H1 (cell line): Measurements from ENCODE around the gene ZNF316. TPM values are rescaled to one million over a fixed set of nuclear protein-coding genes. Genes with fewer than 3 reads are reported as not detected.

ENCODE experiments used
- BACH1 ChIP-seq: IDR thresholded peaks from 2 replicates; pipeline ENCODE4 v1.6.1; 2012; ENCODE audit warnings: low read length, improper control_type of control experiment
- CBX5 ChIP-seq: fragments of 300-800, 300-1000 bp; sonication (generic); IDR thresholded peaks from 2 replicates; pipeline ENCODE4 v1.7.1; 2016; ENCODE audit warnings: antibody characterized with exemption, low read length, low read depth
- GTF2F1 ChIP-seq: IDR thresholded peaks from 2 replicates; pipeline ENCODE4 v1.6.1; 2012; ENCODE audit warnings: low read depth, low read length, improper control_type of control experiment, borderline replicate concordance
- JUN ChIP-seq: IDR thresholded peaks from 2 replicates; pipeline ENCODE4 v1.6.1; 2011; ENCODE audit warnings: low read depth, mild to moderate bottlenecking, improper control_type of control experiment, low read length
- JUND ChIP-seq: IDR thresholded peaks from 2 replicates; pipeline ENCODE4 v1.6.1; 2011; ENCODE audit warnings: mild to moderate bottlenecking, improper control_type of control experiment, low read length
- KDM1A ChIP-seq: fragments of 200-600, 300-600 bp; sonication (generic); IDR thresholded peaks from 2 replicates; pipeline ENCODE4 v1.7.1; 2016; ENCODE audit warnings: mild to moderate bottlenecking, low read length, borderline replicate concordance
- KDM4A ChIP-seq: IDR thresholded peaks from one replicate; pipeline ENCODE4 v1.7.1; 2012; ENCODE audit warnings: low read depth, mild to moderate bottlenecking, moderate library complexity, low read length, inconsistent platforms; ENCODE audit not compliant: severe bottlenecking
- KDM5A ChIP-seq: fragments of 200-600 bp; IDR thresholded peaks from 2 replicates; pipeline ENCODE4 v1.7.1; 2012; ENCODE audit warnings: mild to moderate bottlenecking, low read length, inconsistent platforms, mixed read lengths
- POU5F1 ChIP-seq: IDR thresholded peaks from 2 replicates; pipeline ENCODE4 v1.6.1; 2011; ENCODE audit warnings: low read depth, mild to moderate bottlenecking, low read length, moderate library complexity
- RBBP5 ChIP-seq: IDR thresholded peaks from 2 replicates; pipeline ENCODE4 v1.7.1; 2012; ENCODE audit warnings: low read depth, mild to moderate bottlenecking, inconsistent platforms, low read length, moderate library complexity, borderline replicate concordance
- RNF2 ChIP-seq: fragments of 200-900, 300-1000 bp; sonication (generic); IDR thresholded peaks from 2 replicates; pipeline ENCODE4 v1.7.1; 2016; ENCODE audit warnings: borderline replicate concordance, low read depth, mild to moderate bottlenecking, antibody characterized with exemption, low read length; ENCODE audit not compliant: poor library complexity, severe bottlenecking; ENCODE audit errors: missing control alignments
- SIN3A ChIP-seq, 2 experiments: IDR thresholded peaks in 1 of 2; conservative IDR thresholded peaks in 1 of 2; 2 replicates each; pipeline ENCODE4 v1.6.1; 2011 to 2012; ENCODE audit warnings: low read length in 2 of 2, improper control_type of control experiment in 1 of 2, low read depth in 1 of 2, mild to moderate bottlenecking in 1 of 2
- TCF12 ChIP-seq: IDR thresholded peaks from 2 replicates; pipeline ENCODE4 v1.6.1; 2011; ENCODE audit warnings: low read depth, mild to moderate bottlenecking, low read length
- ZNF274 ChIP-seq: IDR thresholded peaks from 2 replicates; pipeline ENCODE4 v1.7.0; 2012; ENCODE audit warnings: low read length, borderline replicate concordance; ENCODE audit errors: extremely low read depth
- polyA plus RNA-seq, 7 experiments: library from polyadenylated mRNA; depleted of rRNA in 3 of 7; stranded (reverse) in 5 of 7; unstranded in 2 of 7; fragments of >200 nt in 5 of 7; fragments of 200-250 nt in 2 of 7; gene quantifications; 1 replicate in 5 of 7; 2 replicates in 1 of 7; 4 replicates in 1 of 7; pipeline versions ENCODE4 v1.2.1 to v1.2.3, GENCODE V29; 2011 to 2013; ENCODE audit warnings: missing spikeins in 2 of 7, mixed read lengths in 2 of 7
- total RNA-seq: library from RNA; stranded (reverse); fragmentation: NEBNext Ultra II Directional; extraction: Animal tissue kit (Norgen Biotek cat#: 25700); gene quantifications from 2 replicates; pipeline ENCODE4 v1.2.1, GENCODE V29; 2021
- TF ChIP-seq, protein P1 (sequence below): IDR thresholded peaks from 2 replicates; pipeline ENCODE4 v1.6.1; 2012; ENCODE audit warnings: low read length, inconsistent platforms
- TF ChIP-seq, protein P2 (sequence below), 3 experiments: IDR thresholded peaks; 1 replicate in 2 of 3; 2 replicates in 1 of 3; pipeline versions ENCODE4 v1.5.1 to v1.6.1; 2011; ENCODE audit warnings: low read length in 3 of 3, mild to moderate bottlenecking in 3 of 3, inconsistent platforms in 2 of 3, low read depth in 1 of 3, moderate library complexity in 1 of 3; ENCODE audit not compliant: insufficient read depth in 1 of 3; ENCODE audit errors: control extremely low read depth in 1 of 3

Gene ZNF316
- total and polyA plus RNA-seq, 2 of the 8 experiments (the other 6 are each of a cell fraction or from before 2014, with no cell fraction given): 3.6 to 13.7 TPM

DNA sequence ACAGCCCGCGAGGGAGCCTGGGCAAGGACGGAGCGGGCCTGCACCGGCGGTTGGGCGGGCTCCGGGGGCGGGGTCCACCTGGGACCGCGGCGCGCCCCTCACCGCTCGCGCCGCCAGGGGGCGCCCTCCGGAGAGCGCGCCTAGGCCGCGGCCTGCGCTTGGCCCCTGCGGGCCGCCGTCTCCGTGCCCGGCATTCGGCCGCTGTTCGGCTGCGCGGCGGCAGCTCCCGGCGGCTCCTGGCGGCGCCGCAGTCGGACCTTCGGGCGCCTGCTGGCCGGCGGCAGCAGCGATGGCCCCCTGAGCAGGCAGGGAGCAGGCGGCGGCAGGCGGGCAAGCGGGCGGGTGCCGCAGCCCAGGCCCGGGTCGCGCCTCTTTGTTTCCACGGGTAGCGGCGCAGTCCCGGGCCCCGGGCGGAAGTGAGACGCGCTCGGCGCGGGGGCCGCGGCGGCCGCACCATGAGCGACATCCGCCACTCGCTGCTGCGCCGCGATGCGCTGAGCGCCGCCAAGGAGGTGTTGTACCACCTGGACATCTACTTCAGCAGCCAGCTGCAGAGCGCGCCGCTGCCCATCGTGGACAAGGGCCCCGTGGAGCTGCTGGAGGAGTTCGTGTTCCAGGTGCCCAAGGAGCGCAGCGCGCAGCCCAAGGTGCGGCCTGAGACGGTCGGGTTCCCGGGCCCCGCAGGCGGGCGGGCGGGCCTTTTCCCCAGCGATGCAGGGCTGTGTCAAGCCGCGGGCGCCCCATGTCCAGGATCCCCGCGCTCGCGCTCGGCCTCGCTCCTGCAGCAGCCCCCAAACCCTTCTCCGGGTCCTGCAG lies 47.1 kb upstream of the ZNF316 start, which contains the start of gene INTS15 (continued):
- TF ChIP-seq, protein P1, sequence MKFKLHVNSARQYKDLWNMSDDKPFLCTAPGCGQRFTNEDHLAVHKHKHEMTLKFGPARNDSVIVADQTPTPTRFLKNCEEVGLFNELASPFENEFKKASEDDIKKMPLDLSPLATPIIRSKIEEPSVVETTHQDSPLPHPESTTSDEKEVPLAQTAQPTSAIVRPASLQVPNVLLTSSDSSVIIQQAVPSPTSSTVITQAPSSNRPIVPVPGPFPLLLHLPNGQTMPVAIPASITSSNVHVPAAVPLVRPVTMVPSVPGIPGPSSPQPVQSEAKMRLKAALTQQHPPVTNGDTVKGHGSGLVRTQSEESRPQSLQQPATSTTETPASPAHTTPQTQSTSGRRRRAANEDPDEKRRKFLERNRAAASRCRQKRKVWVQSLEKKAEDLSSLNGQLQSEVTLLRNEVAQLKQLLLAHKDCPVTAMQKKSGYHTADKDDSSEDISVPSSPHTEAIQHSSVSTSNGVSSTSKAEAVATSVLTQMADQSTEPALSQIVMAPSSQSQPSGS: no peak
- TF ChIP-seq RNF2 (no peak), JUND (no peak), KDM4A (peak; percentile 88), GTF2F1 (peak; percentile 77; the same call in 1 of the 2 replicates), ZNF274 (no peak), BACH1 (no peak; the same call in 1 of the 2 replicates), POU5F1 (no peak), TCF12 (peak; percentile 38; the same call in 1 of the 2 replicates), JUN (no peak), CBX5 (no peak), RBBP5 (peak; percentile 44; the same call in 1 of the 2 replicates), KDM5A (no peak), SIN3A (conservative IDR thresholded peaks at IDR 0.05 in 1 of 2, IDR thresholded peaks at IDR 0.05 in 1 of 2; ENCODE audit: low read depth in 1 of 2, low read length in 2 of 2) (peak in 1 of 2 experiments; percentile 52; a peak in 2 of 4 replicates), KDM1A (no peak)
- TF ChIP-seq, protein P2, sequence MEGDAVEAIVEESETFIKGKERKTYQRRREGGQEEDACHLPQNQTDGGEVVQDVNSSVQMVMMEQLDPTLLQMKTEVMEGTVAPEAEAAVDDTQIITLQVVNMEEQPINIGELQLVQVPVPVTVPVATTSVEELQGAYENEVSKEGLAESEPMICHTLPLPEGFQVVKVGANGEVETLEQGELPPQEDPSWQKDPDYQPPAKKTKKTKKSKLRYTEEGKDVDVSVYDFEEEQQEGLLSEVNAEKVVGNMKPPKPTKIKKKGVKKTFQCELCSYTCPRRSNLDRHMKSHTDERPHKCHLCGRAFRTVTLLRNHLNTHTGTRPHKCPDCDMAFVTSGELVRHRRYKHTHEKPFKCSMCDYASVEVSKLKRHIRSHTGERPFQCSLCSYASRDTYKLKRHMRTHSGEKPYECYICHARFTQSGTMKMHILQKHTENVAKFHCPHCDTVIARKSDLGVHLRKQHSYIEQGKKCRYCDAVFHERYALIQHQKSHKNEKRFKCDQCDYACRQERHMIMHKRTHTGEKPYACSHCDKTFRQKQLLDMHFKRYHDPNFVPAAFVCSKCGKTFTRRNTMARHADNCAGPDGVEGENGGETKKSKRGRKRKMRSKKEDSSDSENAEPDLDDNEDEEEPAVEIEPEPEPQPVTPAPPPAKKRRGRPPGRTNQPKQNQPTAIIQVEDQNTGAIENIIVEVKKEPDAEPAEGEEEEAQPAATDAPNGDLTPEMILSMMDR (IDR thresholded peaks at IDR 0.05; ENCODE audit: control extremely low read depth in 1 of 3, insufficient read depth in 1 of 3, low read depth in 1 of 3, low read length in 3 of 3): peak; percentile 81 to 95 (median 84)
